Neural crest cell (in vitro differentiated cells): Measurements from ENCODE around the gene KRT83. TPM values are rescaled to one million over a fixed set of nuclear protein-coding genes. Genes with fewer than 3 reads are reported as not detected.

Experiments used
- DNase-seq: peaks from one replicate; pipeline ENCODE4 v3.0.0; 2021; ENCODE audit warnings: low read depth, mixed read lengths, low spot score
- H3K27ac Mint-ChIP-seq: one replicate; pipeline ENCODE4 v1.8.0; 2021; ENCODE audit warnings: mild to moderate bottlenecking, mixed read lengths; ENCODE audit not compliant: unreplicated experiment
- H3K27me3 Mint-ChIP-seq: 2 replicates; pipeline ENCODE4 v1.8.0; 2021; ENCODE audit warnings: low read depth, mild to moderate bottlenecking, mixed read lengths
- H3K36me3 Mint-ChIP-seq: 2 replicates; pipeline ENCODE4 v1.8.0; 2021; ENCODE audit warnings: low read depth, mild to moderate bottlenecking, mixed read lengths
- H3K4me1 Mint-ChIP-seq: 2 replicates; pipeline ENCODE4 v1.8.0; 2021; ENCODE audit warnings: mixed read lengths
- H3K4me3 Mint-ChIP-seq: one replicate; pipeline ENCODE4 v1.8.0; 2021; ENCODE audit warnings: mild to moderate bottlenecking, mixed read lengths
- H3K9me3 Mint-ChIP-seq: 2 replicates; pipeline ENCODE4 v1.8.0; 2021; ENCODE audit warnings: mixed read lengths
- total RNA-seq: library from RNA; stranded (reverse); gene quantifications from 2 replicates; pipeline ENCODE4 v1.2.1, GENCODE V29; 2021
- TF ChIP-seq, protein P1 (sequence below): fragments of 200-600 bp; sonication (generic); conservative IDR thresholded peaks from 2 replicates; pipeline ENCODE4 v1.5.0; 2021; ENCODE audit warnings: antibody characterized with exemption, mild to moderate bottlenecking

The KRT83 gene
- total RNA-seq, 1 donor from 2014 or later, result not detected

DNA sequence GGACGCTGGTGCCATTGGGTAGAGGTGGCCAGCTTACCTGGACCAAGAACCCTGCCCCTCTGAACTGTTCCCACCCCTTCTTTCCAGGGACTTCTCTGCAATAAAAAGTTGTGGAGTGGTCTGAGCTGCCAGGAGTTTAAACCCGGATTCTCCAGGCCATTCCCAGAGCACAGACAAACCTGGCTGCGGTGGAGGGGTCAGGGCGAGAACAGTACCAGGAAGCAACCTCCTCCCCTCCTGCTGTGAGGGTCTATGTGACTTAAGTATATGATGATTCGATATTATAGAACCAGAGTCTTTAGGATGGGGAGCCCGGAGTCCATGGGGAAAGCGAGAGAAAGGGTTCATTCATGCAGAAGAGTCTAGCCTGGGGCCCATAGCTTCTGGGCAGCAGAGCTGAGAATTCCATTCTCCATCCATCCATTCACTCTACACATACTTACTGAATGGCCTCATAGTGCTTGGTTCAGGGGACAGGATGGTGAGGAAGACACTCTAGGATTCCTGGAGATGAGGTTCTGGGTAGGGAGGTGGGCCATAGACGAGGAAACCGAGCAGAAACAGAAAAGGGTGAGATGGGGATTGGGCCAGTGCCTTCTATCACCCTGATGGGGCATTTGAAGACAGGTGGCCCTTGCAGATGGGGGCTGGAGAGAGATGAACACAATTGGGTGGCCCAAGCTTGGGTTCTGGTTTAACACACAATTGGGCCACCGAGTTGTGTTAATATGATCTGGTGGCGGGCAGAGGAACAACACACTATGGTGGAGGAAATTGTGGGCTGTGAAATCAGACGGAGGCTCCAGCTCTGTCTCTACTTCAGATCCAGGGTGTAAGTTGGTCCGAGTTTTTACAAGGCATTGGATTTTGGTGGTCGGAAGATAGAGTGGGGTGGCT, 41.5 kb downstream of the KRT83 start:
- Mint-ChIP-seq H3K4me3 (no peak overlapping the region), H3K4me1 (peaks cover 24% of the 10 kb centered on the region), H3K27ac (no peak overlapping the region), H3K9me3 (no peaks in the 10 kb centered on the region), H3K27me3 (peaks cover 24% of the 10 kb centered on the region), H3K36me3 (no peaks in the 10 kb centered on the region)
- TF ChIP-seq, protein P1, sequence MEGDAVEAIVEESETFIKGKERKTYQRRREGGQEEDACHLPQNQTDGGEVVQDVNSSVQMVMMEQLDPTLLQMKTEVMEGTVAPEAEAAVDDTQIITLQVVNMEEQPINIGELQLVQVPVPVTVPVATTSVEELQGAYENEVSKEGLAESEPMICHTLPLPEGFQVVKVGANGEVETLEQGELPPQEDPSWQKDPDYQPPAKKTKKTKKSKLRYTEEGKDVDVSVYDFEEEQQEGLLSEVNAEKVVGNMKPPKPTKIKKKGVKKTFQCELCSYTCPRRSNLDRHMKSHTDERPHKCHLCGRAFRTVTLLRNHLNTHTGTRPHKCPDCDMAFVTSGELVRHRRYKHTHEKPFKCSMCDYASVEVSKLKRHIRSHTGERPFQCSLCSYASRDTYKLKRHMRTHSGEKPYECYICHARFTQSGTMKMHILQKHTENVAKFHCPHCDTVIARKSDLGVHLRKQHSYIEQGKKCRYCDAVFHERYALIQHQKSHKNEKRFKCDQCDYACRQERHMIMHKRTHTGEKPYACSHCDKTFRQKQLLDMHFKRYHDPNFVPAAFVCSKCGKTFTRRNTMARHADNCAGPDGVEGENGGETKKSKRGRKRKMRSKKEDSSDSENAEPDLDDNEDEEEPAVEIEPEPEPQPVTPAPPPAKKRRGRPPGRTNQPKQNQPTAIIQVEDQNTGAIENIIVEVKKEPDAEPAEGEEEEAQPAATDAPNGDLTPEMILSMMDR, result no peak
- no peak for DNase-seq

- Mint-ChIP-seq H3K36me3 (no peaks in the 10 kb centered on the region), H3K27me3 (peaks cover 30% of the 10 kb centered on the region), H3K9me3 (no peaks in the 10 kb centered on the region), H3K4me1 (peaks cover 24% of the 10 kb centered on the region), H3K4me3 (peak overlapping the region; percentile 78), H3K27ac (no peak overlapping the region)
- peak; percentile 91 for DNase-seq
- TF ChIP-seq, protein P1, result peak; percentile 95
Observed at GRCh38 chr12:52278575-52279421, 42.4 kb downstream of the KRT83 start.

GRCh38 chr12:52277486-52278245, 43.5 kb downstream of the KRT83 start:
- H3K27me3 Mint-ChIP-seq, result peaks cover 30% of the 10 kb centered on the region
- H3K4me1 Mint-ChIP-seq, result peaks cover 24% of the 10 kb centered on the region
- H3K4me3 Mint-ChIP-seq, result no peak overlapping the region
- H3K9me3 Mint-ChIP-seq, result no peaks in the 10 kb centered on the region
- DNase-seq, result no peak
- TF ChIP-seq, protein P1, result no peak
- peak overlapping the region; percentile 22 for H3K27ac Mint-ChIP-seq
- no peaks in the 10 kb centered on the region for H3K36me3 Mint-ChIP-seq

- H3K27ac Mint-ChIP-seq, result no peak overlapping the region
- no peaks in the 10 kb centered on the region for H3K9me3 Mint-ChIP-seq
- DNase-seq, result no peak
- H3K27me3 Mint-ChIP-seq, result peaks cover 33% of the 10 kb centered on the region
- peaks cover 24% of the 10 kb centered on the region for H3K4me1 Mint-ChIP-seq
- TF ChIP-seq, protein P1, result no peak
- no peak overlapping the region for H3K4me3 Mint-ChIP-seq
- H3K36me3 Mint-ChIP-seq, result no peaks in the 10 kb centered on the region
Observed at GRCh38 chr12:52275686-52276085, 45.5 kb downstream of the KRT83 start.

DNA sequence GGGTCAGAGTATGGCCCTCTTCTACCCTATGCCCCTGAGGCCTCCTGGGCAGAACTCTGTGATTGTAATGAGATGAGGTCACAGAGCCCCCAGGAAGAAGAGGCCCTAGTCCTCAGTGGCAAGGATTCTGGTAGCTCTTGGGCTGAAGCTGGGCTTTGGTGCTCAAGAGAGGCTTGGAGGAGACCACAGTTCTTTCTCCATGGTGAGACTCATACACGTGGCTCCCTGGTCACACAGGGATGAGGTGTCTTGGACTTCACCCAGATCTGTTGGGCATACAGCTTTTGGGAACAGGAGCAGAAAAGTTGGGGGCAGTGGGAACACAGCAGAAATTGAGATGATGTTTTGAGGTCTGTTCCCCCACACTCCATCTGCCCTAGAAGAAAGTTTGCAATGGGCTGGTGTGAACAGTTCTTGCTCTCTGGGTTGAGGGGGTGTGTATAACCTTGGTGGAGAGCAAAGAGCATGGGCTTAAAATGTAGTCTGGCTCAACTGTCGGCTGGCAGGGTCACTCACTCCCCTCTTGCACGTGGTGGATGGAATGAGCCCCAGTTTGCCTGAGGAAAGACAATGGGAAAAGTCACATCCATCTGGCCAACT, 46.6 kb downstream of the KRT83 start, which contains the start of gene KRT86:
KRT86 (plus strand) TSS at position 125 of the 600 bp plus-strand sequence. CDS start 27,272 bp downstream, outside the sequence.
- H3K36me3 Mint-ChIP-seq, result no peaks in the 10 kb centered on the region
- DNase-seq, result no peak
- H3K27ac Mint-ChIP-seq, result no peak within 1 kb of the TSS
- TF ChIP-seq, protein P1, result no peak
- no peaks in the 10 kb centered on the region for H3K9me3 Mint-ChIP-seq
- no peak within 1 kb of the TSS for H3K4me3 Mint-ChIP-seq
- H3K27me3 Mint-ChIP-seq, result peaks cover 33% of the 10 kb centered on the region
- H3K4me1 Mint-ChIP-seq, result peaks cover 18% of the 10 kb centered on the region
